Central memory CD4-positive, alpha-beta T cell (primary cell): Measurements from ENCODE around the gene OPRD1.
"Not testable (repeated sequence)": the region's sequence is repeated elsewhere in the genome, so short reads cannot be mapped to it uniquely, and the experiment has no call there.

Experiments used
- DNase-seq: peaks from one replicate; pipeline ENCODE4 v3.0.0; 2022

The OPRD1 gene

GRCh38 chr1:28848416-28848815 lies 36.4 kb downstream of the OPRD1 start:
- DNase-seq: no peak

DNA sequence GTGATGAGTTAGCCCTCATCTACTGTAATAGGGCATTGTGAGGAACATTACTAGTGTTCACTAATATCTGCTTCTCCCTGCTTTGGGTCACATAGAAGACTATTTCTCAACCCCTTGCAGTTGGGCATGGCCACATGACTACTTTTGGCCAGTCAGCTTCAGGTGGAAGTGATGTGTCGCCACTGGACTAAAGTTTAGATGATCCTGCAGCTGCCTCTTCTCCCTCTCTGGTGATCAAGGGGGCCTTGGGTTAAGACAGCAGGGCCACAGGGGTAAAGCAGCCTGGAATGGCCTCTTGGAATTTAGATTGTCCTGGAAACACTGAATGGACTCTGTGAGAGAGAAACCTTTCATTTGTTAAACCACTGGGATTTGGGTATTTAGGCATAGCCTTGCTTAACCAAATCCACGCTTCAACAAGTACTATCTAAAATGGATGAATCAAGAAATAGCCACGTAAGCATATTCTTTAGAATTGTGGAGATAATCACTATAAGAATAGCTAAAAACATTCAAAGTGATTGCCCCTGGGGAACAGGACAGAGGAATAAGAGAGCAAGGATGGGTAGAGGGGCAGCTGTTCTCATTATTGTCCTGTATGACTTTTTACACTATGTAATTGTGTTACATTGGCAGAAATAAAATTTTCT lies 41.2 kb downstream of the OPRD1 start:
- DNase-seq: no peak

DNA sequence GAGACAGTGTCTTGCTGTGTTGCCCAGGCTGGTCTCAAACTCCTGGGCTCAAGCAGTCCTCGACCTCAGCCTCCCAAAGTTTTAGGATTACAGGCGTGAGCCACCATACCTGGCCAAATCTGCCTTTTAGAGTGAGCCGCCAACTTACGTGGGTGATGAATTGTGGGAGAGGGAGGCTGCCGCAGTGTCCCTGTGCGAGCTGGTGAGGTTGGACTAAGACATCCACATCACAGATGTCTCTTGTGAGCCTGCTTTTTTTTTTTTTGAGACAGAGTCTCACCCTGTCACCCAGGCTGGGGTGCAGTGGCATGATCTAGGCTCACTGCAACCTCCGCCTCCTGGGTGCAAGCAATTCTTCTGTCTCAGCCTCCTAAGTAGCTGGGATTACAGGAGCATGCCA lies 42.4 kb downstream of the OPRD1 start:
- not testable (repeated sequence) for DNase-seq

- DNase-seq: no peak
These were observed 43.1 kb downstream of the OPRD1 start for GRCh38 chr1:28855046-28855445.

DNA sequence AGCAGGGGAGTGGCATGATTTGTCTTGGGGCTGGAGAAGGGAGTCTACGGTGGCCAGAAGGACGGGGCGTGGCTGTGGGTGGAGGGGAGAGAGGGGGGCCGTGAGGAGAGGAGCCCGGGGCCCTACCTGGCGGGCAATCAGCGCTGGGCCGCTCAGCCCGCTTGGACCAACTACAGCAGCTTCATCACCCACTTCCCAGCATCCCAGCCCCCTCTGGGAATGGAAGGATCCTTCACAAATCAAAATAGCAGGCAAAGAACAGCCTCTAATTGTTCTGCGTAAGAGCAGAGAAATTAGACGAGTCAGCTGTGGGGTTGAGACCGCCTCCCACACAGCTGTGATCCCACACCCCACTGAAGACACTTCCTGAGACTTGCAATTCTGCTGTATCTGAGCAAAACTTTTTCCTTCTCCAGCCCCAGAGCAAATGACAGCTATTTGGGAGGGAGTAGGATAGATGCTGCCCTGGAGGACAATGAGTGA lies 43.5 kb downstream of the OPRD1 start:
- DNase-seq: no peak

DNA sequence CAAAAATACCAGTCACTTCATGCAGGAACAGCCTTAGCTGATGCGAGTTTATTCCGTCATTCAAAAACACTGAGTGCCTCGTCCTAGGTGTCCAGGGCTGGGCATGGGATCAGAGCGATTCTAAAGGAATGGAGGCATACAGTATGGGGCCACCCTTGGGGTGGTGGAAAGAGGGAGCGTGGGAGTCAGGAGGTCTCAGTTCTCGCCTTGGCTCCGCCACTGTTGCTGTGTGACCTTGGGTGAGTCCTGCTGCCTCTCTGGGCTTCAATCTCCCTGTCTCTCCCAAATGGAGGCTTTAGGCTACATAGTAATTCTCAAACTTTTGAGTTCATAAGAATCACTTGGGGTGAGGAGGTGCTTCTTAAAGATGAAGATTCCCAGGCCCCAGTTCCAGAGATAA lies 44.0 kb downstream of the OPRD1 start:
- DNase-seq: no peak

DNA sequence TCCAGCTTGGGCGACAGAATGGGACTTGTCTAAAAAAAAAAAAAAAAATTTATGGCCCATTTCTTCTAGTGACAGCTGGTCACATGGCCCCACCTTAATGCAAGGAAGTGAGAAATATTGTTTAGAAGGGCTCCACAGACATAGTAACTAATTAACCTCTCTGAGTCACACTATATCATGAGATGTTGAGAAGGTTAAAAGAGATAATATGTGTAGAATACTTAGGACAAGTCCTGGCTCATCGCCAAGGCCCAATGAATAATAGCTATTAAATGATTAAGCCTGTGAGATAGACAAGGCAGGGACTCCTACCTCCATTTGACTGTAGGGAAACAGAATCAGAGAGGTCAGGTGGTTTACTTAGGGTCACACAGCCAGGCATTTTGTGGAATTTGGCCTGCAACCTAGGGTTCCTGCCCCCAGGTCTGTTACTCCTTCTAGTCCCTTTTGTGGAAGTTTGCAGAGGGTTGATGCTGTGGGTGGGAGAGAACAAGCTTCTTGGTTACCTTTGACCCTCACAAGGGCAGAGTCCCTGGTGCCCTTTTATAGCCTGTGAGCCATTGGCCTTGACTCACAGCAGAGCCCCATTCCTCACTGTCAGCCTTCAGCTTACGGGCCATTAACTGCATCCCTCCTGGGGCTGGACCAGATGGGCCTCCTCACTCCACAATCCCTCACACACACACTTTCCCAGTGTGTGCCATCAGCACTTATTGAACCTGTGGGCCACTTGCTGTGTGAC lies 48.5 kb downstream of the OPRD1 start:
- no peak for DNase-seq

DNA sequence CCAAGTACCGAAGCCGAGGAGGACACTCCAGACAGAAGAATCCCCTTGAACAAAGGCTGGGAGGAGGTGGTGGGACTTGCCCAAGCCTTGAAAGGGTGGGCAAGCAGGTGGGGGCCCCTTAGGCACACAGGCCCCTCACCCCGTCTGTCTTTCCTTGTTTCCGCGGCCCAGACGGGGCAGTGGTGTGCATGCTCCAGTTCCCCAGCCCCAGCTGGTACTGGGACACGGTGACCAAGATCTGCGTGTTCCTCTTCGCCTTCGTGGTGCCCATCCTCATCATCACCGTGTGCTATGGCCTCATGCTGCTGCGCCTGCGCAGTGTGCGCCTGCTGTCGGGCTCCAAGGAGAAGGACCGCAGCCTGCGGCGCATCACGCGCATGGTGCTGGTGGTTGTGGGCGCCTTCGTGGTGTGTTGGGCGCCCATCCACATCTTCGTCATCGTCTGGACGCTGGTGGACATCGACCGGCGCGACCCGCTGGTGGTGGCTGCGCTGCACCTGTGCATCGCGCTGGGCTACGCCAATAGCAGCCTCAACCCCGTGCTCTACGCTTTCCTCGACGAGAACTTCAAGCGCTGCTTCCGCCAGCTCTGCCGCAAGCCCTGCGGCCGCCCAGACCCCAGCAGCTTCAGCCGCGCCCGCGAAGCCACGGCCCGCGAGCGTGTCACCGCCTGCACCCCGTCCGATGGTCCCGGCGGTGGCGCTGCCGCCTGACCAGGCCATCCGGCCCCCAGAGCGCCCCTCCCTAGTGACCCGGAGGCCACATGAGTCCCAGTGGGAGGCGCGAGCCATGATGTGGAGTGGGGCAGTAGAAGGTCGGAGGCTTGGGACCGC lies 50.8 kb downstream of the OPRD1 start:
- no peak for DNase-seq

GRCh38 chr1:28864695-28865094 lies 52.7 kb downstream of the OPRD1 start:
- DNase-seq: no peak

DNA sequence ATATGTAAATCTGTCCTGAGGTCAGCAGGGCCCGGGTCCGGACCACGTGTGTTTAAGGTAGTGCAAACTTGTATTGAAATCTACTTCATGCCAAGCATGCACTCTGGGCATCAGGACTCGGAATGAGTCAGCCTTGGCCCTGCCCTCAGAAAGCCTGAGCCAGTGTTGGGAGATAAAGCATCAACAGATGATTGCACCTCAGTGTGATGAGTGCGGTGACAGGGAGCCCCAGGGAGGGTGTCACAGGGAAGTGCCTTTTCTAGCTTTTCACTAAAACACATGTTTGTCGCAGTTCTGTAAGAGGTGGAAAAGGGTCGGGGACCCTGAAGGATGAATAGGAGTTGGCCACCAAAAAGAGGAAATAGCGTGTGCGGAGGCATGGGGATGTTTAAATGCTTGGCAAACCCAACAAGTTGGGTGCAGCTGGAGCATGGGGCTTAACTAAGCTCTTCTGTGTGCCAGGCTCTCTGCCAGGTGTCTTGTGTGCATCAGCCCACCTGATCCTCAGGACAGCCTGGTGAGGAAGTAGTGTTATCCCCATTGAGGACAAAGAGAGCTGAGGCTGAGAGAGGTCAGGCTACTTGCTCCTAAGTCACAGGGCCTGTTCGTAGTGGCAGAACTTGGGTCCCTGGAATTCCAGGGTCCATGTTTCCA lies 54.2 kb downstream of the OPRD1 start:
- DNase-seq: no peak

DNA sequence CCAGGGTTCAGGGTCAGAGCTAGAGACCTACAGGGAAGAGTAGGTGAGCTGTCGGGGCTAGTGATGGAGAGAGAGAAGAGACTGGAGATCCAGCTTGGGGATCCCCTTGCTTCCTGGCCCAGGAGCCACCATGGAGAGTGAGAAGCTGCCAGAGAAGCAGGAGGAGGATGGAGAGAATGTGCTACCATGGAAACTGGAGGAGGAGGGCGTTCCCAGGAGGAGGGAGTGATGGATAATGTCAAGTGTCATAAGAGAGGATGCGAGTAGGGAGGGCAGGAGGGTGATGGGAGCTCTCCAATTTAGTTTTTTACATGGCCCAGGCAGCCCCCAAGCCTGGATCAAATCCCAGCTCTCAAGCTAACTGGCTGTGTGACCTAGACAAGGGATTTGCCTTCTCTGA lies 55.9 kb downstream of the OPRD1 start:
- DNase-seq: no peak

GRCh38 chr1:28869952-28870351 lies 58.0 kb downstream of the OPRD1 start:
- DNase-seq: no peak

GRCh38 chr1:28871631-28872401 lies 59.8 kb downstream of the OPRD1 start:
- no peak for DNase-seq

GRCh38 chr1:28875134-28875533 lies 63.2 kb downstream of the OPRD1 start:
- not testable (repeated sequence) for DNase-seq

DNA sequence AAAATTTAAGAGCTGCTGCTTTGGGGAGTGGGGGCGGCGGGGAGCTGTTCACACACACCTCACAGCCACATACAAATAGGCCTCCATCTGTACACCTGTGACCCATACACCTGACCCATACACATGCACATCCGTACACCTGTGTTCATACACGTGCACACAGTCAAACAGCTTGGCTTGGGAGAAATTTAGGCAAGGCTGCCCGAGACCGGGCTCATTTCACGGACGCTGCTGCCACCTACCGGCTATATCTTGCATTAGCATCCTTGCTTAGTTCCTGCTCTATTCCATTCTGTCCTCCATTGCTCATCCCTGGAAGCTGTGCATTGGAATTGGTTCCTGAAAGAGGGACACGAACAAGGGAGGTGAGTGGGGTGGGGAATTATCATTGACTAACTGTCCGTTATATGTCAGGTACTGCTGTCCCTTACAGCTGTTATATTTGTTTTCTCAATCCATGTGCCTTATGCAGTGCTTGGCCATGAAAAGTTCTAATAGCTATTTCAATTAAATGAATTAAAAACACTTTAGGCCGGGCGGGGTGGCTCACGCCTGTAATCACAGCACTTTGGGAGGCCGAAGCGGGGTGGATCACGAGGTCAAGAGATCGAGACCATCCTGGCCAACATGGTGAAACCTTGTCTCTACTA lies 65.3 kb downstream of the OPRD1 start:
- DNase-seq: peak; percentile 67

GRCh38 chr1:28878796-28879195 lies 66.8 kb downstream of the OPRD1 start:
- DNase-seq: no peak

DNA sequence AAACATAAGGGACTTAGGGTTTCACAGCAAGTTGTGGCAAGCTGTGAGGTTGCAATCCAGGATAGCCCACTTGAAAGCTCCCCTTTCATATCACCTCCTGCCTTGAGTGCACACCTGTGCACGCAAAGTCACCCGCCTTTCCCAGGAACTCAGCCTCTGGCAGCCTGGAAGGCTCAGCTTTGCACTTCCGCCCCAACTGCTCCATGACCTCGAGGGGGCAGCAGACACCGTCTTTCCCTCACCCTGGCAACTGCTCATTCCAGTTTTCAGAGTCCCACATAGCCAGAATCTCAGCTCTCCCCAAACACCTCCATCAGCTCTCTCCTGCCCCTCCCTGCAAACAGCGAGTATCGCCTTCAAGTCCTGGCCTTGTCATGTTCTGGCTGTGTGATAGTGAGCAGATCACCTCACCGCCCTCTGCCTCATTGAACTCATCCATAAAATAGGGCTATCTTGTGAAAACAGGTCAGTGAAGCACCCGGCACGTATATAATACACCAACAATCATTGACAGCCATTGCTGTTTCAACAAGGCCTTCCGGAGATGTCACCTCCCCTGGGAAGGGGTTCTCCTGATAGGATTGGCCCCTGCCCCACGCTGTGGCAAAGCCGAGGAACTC lies 70.1 kb downstream of the OPRD1 start:
- DNase-seq: peak; percentile 70

- no peak for DNase-seq
These were observed 71.3 kb downstream of the OPRD1 start for GRCh38 chr1:28883242-28883616.

- DNase-seq: no peak
These were observed 73.5 kb downstream of the OPRD1 start for GRCh38 chr1:28885472-28885877.

DNA sequence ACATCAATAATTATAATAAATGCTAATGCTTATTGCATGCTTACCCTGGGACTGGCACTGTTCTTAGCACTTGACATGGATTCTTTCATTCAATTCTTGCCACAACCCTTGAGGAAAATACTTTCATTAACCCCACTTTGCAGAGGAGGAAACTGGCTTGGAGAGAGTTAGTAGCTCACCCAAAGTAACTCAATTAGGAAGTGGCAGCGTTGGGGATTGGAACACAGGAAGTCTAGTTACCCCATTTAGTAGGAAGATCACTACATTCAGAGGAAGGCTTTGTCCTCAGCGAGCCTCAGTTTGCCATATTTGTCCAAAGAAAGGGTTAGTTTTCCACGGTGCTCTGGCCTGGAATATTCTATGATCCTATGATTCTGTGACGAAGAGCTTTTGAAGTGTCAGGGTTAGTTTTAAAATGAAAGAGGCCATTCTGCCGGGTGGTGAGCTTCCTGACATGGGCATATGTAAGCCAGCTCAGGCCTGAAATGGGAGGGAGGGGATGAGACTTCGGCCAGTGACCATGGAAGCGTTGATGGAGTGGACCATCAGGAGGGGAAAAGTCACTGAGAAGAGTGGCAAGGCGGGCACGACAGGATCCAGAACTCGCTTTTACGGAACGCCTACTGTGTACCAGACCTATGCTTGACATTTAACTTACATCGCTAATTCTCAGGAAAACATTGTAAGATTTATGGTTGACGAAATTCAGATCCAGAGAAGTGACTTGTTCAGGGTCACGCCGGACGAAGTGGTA lies 74.2 kb downstream of the OPRD1 start:
- no peak for DNase-seq
